CD4-positive, alpha-beta T cell treated with Interleukin-1 beta for 1 hour (primary cell): Measurements from ENCODE around the gene MRPS15.
"Not testable (repeated sequence)": the region's sequence is repeated elsewhere in the genome, so short reads cannot be mapped to it uniquely, and the experiment has no call there.

Source experiments
- DNase-seq, 2 donors: peaks; one replicate each; pipeline ENCODE4 v3.0.0-alpha.2; 2020 to 2022

Gene MRPS15

DNA sequence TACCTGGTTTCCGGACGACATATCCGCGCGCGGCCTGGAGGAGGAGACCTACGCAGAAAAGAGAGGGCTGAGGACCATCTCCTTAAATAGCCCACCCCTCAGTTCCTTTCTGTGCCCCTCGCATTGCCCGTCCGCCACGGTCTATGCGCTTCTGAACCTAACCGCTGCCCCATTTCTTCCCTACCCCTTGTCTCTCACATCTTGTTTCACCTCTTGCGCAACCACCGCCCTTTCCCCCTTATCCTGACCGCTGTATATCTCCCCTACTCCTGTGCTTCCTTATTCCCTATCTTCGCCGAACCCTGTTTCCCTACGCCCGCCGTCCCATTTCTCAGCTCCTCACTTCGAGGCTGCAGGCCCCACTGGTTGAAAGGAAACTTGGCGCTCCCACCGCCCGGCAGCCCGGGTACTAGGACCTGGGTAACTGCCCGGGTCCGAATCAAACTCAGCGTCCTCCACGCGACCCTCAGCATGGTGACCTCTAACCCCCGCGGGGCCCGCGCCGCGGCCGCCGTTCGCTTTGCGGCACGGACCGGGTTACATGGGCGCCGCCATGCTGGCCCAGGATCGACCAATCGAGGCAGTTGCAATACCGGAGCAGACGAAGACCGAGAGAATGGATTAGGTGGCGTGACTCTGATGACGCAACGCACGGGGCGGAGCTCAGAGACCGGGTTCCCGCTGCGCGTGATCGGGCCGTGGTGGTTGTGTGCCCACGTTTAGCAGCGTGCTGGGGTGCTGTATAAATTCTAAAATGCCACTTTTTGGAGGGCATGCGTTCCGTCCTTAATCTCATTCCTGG, at the start of gene MRPS15:
Gene MRPS15 (minus strand): TSS at position 582 of the 802 bp plus-strand sequence. CDS start 109 bp downstream, at position 473.
- DNase-seq, result peak; percentile 93 to 94

- DNase-seq, result no peak
Observed at GRCh38 chr1:36512842-36513241, 48.7 kb upstream of the MRPS15 start.

GRCh38 chr1:36511804-36512798, 47.9 kb upstream of the MRPS15 start:
- no peak for DNase-seq

- DNase-seq, result not testable (repeated sequence)
Observed at GRCh38 chr1:36511220-36511619, 47.0 kb upstream of the MRPS15 start.

GRCh38 chr1:36510418-36510817, 46.2 kb upstream of the MRPS15 start:
- DNase-seq, result no peak

- no peak for DNase-seq
Observed at GRCh38 chr1:36508257-36508656, 44.1 kb upstream of the MRPS15 start.

GRCh38 chr1:36506276-36506920, 42.2 kb upstream of the MRPS15 start:
- no peak for DNase-seq

GRCh38 chr1:36503733-36504132, 39.5 kb upstream of the MRPS15 start:
- DNase-seq, result no peak

DNA sequence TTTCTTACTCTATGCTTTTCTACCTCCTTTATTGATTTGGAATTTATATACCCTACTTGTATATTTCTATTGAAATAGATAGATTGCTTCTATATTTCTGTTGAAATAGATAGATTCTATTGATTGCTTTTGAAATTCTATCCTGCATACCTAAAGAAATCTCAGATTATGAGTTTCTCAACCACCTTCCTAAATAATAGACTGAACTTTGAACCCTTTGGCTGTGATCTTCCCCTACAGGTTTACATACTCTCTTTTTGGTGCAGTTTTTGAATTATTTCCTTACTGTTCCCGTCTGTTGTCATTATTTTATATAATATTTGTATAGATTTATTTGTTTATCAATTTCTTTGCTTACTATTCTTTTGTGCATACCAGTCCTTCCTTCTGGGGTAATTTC, 39.0 kb upstream of the MRPS15 start:
- no peak for DNase-seq

- no peak for DNase-seq
Observed at GRCh38 chr1:36502616-36503015, 38.4 kb upstream of the MRPS15 start.

DNA sequence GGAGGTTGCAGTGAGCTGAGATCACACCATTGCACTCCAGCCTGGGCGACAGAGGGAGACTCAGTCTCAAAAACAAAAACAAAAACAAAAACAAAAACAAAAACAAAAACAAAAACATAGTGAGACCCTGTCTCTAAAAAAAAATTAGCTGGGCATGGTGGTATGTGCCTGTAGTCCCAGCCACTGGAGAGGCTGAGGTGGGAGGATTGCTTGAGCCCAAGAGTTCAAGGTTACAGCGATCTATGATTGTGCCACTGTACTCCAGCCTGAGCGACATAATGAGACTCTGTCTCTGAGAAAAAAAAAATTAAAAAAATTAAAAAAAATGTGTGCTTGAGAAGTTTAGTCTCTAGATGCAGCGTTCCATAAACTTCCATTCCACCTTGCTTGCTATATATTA, 37.7 kb upstream of the MRPS15 start:
- not testable (repeated sequence) for DNase-seq

DNA sequence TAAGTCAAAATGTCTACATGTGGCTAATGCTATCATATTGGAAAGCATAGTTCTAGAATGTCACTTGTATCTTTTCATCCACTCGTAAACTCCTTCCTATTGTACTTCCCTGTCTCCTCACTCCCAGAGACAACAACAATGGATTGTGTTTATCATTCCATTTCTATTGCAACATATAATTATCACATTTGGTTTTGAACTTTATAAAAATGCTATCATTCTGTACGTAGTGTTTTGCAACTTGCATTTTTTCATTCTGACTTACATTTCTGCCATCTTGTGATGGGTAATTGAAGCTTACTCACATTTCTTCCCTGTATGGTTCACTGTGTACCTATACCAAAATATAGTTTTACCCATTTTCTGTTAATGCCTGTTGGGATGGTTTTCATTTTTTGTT, 33.0 kb upstream of the MRPS15 start:
- no peak for DNase-seq

DNA sequence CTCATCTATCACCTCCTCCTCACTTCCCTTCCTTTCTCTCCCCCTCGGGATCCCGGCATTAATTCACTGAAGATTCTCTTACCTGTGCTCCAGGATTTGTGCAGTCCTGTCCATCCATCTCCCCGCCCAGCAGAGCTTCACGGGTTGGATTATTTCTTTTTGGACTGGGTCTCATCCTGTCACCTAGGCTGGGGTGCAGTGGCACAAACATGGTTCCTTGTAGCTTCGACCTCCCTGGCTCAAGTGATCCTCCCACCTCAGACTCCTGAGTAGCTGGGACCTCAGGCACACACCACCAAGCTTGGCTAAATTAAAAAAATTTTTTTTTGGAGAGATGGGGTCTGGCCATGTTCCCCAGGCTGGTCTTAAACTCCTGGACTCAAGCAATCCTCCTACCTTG, 30.8 kb upstream of the MRPS15 start:
- DNase-seq, result no peak

GRCh38 chr1:36493524-36493923, 29.3 kb upstream of the MRPS15 start:
- no peak for DNase-seq

- no peak for DNase-seq
Observed at GRCh38 chr1:36492491-36492890, 28.3 kb upstream of the MRPS15 start.

DNA sequence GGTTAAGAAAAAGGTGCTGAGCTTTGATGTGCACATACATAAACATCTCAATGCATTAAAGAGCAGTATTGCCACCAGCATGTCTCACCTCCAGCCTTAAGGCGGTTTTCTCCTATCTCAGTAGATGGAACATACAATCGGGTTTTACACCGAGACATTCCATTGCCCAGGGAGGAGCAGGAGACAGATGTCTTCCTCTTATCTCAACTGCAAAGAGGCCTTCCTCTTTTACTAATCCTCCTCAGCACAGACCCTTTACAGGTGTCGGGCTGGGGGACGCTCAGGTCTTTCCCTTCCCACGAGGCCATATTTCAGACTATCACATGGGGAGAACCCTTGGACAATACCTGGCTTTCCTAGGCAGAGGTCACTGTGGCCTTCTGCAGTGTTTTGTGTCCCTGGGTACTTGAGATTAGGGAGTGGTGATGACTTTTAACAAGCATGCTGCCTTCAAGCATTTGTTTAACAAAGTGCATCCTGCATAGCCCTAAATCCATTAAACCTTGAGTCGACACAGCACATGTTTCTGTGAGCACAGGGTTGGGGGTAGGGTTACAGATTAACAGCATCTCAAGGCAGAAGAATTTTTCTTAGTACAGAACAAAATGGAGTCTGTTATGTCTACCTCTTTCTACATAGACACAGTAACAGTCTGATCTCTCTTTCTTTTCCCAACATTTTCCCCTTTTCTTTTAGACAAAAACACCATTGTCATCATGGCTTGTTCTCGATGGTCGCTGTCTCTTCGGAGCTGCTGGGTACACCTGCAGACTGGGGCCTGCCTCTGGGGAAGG, 25.3 kb upstream of the MRPS15 start:
- not testable (repeated sequence) for DNase-seq

DNA sequence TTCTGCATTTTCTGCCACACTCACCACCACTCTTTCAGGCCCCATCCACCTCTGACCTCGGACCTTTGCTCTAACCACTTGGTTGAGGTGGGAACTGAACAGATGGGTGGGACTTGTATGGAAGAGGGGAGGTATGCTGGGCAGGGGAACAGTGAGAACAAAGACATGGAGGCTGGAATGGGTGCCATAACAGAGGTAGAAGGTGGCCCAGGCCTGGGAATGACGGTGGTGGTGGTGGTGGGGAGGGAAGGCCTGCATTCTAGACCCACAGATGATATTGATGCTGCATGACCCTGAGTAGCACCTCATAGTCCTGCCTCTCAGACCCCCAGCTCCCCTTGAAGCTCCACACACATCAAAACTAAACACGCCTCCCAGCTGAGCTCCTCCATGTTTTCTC, 23.7 kb upstream of the MRPS15 start:
- DNase-seq, result no peak

GRCh38 chr1:36487336-36487725, 23.1 kb upstream of the MRPS15 start:
- DNase-seq, result not testable (repeated sequence)

DNA sequence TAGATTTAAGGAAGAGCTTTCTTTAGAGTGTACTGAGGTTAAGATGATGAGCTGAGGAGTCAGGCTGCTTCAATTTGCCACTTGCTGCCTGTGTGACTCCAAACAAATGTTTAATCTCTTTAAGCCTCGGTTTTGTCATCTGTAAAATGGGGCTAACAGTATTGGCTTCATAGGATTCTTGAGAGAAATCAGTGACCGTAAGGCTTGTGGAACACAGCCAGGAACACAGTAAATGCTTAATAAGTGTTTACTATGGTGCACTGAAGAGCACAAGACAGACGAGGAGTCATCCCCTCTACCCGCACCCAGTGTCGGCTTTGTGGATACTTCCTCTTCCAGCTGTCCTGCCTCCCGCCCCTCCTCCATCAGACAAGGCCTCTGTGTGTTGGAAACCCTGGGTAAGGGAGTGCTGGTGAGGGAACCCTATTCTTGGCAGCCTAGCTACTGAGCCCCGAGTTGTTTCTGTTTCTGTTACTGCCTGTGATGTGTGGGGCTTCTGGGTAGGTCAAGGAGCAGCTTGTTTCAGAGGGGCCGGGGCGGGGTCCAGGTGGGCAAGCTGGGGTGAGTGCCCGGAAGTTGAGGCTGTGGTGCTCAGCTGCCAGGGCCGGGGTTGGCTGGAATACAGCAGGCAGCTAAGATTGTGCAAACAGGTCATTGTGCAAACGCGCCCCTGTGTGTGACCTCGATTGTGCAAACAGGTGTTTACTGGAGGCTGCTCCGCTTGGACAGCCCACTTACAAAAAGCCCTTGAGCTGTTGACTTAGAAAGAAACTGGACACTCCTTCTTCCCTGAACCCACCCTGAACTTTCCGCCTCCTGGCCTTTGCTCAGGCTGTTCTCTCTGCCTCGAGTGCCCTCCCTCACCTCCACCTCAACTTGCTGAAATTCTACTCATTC, 22.5 kb upstream of the MRPS15 start:
- peak in 1 of 2 donors; percentile 69 for DNase-seq

DNA sequence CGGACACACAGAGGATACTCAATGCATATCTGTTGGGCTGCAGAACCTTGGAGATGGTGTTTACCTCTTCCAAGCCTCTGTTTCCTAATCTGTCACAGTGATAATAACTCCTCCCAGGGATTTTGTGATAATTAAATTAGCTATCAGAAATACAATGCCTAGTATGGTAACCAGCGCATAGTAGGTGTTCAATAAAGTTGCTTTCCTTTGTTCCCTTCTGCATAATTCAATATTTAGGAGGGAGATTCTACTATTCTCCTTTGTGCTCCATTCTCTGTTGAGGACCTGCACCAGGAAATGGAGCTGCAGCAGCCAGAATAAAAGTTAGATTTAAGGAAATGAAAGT, 21.9 kb upstream of the MRPS15 start:
- DNase-seq, result no peak

- DNase-seq, result no peak
Observed at GRCh38 chr1:36484099-36484498, 19.9 kb upstream of the MRPS15 start.
